NCI-H2171 treated with DMSO at 0.1 percent for 48 hours (cell line): ENCODE measurements around the gene TLR4.

Source experiments
- DNase-seq: peaks from one replicate; lab custom pipeline; 2025; lab: John Stamatoyannopoulos, UW

TLR4 gene

GRCh38 chr9:117745598-117745997 is 41.4 kb downstream of the TLR4 start:
- no peak for DNase-seq

- no peak for DNase-seq
Observed at GRCh38 chr9:117746263-117746662, 42.1 kb downstream of the TLR4 start.

- DNase-seq = no peak
Observed at GRCh38 chr9:117747386-117747970, 43.3 kb downstream of the TLR4 start.

- no peak for DNase-seq
Observed at GRCh38 chr9:117750401-117750800, 46.2 kb downstream of the TLR4 start.

- DNase-seq = no peak
Observed at GRCh38 chr9:117752894-117753293, 48.7 kb downstream of the TLR4 start.

GRCh38 chr9:117757561-117758190 is 53.5 kb downstream of the TLR4 start:
- DNase-seq = no peak

GRCh38 chr9:117763314-117763713 is 59.1 kb downstream of the TLR4 start:
- DNase-seq = no peak

- DNase-seq = no peak
Observed at GRCh38 chr9:117768750-117769395, 64.7 kb downstream of the TLR4 start.

- DNase-seq = no peak
Observed at GRCh38 chr9:117771136-117771535, 66.9 kb downstream of the TLR4 start.

GRCh38 chr9:117772960-117773359 is 68.8 kb downstream of the TLR4 start:
- no peak for DNase-seq
